Fibroblast of the conjunctiva (primary cell): ENCODE data around the gene EPN2.
"Not testable (repeated sequence)": the region's sequence is repeated elsewhere in the genome, so short reads cannot be mapped to it uniquely, and the experiment has no call there.

Experiments
- DNase-seq: peaks from one replicate; pipeline ENCODE4 v3.0.0-alpha.2; 2010; ENCODE audit warnings: low read depth

The EPN2 gene

DNA sequence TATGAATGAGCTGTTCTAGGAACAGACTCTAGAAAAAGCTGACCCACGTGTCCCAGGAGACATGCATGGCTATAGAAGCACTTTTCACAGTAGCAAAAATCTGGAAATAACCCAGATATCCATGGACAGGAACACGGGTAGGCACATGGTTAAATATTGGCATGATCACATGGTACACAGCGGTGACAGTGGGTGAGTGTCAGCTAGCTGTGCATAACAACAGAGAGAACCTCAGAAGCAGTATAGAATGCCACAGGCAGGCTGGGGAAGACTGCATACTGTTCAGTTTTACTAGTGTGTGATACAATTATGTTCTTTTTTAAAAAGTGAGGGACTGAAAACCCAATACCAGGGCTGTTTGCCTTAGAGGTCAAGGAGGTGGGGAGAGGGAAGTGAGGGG is 31.4 kb downstream of the EPN2 start:
- DNase-seq: no peak

DNA sequence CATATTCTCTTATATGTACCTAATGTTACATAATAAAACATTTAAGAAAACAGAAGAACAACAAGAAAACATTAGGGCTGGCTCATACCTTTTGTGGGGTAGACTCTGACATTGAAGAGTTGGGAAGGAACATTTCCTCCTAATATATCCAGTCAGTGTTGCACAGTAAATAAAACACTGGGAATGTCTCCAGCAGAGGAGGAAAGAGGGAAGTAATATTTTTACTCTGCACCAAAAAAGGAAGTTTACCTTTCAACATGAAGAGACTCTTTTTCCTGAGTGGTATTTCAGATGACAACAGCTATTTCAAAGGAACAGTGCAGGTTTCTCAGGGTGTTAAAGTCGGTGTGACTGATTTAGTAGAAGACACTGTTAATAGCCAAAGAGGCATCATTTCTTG is 31.9 kb downstream of the EPN2 start:
- no peak for DNase-seq

DNA sequence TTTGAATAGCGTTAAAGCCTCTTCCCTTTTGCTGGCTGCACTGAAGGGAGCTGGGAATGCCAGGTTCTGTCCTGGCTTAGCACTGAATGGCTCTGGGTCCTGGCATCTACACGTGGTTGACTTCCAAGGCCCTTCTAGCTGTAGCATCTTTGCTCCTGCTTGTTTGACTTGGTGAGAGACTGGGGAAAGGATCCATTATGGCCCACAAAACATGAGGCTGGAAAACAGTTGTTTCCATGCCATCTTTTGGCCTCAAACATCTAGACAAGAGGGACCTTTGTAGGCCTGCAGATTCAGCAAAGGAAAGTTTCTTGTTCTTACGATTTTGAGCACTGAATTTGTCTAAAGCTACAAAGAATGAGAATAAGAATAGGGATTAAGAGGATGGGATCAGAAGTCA is 32.5 kb downstream of the EPN2 start:
- DNase-seq: no peak

DNA sequence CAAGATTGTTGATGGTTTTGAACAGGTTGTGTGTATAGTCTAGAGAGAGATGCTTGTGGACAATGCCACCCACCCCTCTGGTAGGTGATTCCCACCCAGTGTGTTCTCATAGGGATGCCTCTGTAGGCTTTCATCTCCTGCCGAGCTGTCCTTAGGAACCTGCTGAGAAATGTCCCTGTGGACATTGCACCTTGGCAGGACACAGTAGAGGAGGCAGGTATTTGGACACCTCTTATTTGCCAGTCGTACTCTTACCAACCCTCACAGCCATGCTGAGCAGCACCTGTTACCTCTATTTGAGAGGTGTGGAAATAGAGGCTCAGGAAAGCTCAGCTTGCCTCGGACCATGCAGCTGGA is 33.2 kb downstream of the EPN2 start:
- DNase-seq: no peak

DNA sequence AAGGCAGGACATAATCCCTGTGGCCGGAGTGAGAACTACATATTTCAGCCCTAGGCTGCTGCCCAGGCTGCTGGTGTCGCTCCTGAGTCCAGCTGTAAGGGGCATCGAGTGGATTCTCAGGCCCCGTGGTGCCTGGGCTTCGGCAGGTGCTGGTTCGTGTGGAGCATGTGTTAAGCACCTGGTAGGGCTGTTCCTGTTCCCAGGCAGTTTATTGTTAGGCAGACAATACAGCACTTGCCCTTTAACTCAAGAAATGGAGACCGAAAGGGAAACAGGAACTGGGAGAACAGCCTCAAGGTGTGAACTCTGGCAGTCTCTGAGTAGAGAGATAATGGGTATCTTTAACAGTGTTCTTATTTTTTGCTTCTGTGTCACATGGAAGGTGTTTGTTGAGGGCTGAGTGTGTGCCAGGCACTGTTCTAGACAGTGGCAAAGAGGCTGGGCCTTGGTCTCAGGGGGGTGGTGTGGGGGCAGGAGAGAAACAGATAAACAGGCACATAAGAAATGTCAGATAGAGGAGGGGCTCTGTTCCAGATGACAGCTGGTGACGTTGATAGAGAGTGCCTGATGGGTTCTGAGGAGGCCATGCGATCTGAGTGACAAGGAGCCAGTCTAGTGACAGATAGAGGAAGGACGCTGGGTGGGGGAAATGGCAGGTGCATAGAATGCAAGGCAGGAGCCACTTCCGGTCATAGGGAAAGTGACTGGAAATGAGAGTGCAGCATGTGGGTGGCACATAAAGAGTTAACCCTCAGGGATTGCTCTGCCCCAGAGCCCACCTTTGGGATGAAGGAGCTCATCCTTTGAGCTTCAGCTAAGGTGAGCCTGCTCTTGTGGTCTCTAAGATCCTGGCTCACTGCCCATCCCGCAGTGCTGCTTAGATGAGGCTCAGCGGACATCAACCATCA is 33.8 kb downstream of the EPN2 start:
- DNase-seq: no peak

DNA sequence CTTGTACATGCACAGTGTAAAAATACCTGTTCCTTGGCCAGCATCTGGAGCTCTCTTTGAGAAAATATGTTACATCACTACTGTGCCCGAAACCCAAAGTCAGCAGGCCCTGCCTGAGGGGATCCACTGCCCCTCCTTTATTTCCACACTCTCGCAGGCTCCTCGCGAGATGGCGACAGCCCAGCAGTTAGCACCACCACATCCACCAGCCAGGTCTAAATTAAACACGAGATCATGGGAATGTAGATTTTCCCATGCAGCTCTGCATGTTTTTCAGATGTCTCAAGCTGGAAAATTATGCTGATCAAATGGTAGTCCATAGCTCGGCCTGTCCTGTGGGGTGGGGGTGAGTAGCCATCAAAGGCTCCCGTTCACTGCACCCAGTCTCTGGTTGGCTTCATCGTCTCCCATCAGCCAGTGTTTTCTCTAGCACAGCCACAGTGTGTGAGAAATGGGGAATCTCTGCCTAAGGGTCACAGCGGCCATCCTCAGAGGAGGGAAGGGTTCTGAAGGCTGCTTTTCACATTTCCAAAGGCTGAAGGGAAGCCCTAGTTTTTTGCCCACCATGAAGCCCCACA is 34.7 kb downstream of the EPN2 start:
- DNase-seq: no peak

DNA sequence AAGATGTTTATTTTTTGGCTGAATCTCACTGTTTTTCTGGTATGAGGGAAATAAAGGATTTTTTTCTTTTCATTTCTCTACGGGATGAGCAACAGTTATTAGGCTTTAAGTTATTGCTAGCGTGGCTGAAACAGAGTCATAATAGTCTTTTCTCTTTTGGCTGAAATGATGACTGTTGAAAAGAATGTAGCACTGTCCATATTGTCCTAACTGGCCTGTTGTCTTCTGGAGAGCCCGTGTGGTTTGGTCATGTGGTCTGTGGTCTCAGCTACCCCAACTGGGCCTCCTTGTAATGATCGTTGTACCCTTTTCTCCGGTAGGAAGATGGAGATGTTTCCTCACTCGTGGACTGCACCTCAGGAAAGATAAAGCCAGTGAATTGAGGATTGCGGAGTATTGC is 36.6 kb downstream of the EPN2 start:
- DNase-seq: no peak

DNA sequence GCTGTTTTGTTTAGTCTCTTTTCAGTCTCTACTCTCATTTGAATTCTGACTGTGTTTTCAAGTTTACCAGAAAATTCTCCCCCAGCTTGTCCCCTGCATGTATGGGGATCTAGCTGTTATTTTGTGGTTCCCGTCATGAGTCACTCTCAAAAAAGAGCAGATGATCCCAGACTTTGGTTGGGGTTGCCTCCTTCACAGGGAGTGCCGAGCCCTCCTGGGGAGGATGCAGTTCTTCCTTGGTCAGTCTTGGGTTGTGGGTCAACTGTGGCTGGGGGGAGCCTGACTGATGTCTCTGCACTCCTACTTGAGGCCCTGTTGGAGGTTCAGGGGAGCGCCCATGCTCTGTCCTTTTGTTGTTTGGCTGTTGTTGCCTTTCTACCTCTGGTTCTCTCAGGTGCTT is 37.7 kb downstream of the EPN2 start:
- DNase-seq: no peak

DNA sequence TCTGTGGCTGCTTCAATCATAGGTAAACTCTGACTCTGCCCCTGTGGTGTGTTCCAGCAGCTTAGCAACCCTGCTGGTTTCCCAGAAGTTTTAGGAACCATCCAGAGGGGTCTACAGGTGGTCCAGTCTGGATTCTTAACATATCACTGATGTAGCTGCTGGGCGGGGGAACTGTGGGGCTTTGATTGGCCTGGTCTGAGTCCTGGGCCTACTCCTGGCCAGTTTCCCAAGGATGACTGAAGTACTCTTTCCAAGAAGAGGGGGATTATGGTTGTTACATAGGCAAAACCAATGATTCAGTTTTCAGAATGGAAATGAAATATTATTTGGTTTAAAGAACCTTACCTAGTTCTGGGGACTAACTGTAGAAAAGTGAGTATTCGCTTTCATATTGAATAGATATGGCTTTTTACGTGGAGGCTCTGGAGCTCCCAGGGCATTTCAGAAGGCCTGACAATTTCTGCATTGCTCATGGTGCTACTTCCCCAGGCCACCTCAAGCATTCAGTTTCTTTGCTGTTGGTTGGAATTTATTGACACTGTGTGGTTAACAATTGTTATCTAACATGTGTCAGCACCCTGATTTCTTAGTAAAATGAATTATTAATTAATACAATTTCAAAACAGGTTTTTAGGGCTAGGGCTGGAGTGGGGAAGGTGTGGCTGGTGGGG is 38.4 kb downstream of the EPN2 start:
- DNase-seq: no peak

DNA sequence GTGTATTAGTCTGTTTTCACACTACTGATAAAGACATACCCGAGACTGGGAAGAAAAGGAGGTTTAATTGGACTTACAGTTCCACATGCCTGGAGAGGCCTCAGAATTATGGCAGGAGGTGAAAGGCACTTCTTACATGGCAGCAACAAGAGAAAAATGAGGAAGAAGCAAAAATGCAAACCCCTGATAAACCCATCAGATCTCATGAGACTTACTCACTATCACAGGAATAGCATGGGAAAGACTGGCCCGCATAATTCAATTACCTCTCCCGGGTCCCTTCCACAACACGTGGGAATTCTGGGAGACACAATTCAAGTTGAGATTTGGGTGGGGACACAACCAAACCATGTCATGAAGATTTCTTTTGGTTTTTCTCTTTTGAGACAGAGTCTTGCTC is 41.1 kb downstream of the EPN2 start:
- not testable (repeated sequence) for DNase-seq

DNA sequence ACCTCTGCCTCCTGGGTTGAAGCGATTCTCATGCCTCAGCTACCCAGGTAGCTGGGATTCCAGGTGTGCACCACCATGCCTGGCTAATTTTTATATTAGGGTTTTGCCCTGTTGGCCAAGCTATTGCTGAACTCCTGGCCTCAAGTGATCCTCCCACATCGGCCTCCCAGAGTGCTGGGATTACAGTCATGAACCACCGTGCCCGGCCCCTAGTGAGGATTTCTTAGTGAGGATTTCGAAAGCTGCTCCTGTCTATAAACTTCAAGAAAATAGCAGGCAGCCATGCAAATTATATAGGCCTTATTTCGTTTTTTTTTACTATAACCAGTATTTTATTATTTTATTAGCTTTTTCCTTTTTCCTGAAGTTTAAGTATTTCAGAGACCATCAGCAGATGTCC is 41.6 kb downstream of the EPN2 start:
- no peak for DNase-seq

DNA sequence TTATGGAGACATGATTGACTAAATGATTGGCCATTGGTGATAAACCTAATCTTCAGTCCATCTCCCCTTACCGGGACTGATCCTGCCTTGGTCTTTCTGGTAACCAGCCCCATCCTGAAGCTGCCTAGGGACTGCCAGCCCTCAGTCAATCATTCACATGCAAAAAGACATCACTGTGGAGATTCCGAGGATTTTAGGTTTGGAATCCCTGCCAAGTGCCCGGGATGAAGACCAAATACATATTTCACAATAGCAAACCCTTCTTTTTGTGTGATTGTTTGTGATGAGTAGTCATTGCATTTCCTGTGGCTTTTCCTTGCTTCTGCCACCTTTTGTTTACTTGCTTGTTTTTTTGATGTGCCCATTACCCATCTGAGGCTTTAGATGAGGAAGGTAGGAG is 44.0 kb downstream of the EPN2 start:
- no peak for DNase-seq

DNA sequence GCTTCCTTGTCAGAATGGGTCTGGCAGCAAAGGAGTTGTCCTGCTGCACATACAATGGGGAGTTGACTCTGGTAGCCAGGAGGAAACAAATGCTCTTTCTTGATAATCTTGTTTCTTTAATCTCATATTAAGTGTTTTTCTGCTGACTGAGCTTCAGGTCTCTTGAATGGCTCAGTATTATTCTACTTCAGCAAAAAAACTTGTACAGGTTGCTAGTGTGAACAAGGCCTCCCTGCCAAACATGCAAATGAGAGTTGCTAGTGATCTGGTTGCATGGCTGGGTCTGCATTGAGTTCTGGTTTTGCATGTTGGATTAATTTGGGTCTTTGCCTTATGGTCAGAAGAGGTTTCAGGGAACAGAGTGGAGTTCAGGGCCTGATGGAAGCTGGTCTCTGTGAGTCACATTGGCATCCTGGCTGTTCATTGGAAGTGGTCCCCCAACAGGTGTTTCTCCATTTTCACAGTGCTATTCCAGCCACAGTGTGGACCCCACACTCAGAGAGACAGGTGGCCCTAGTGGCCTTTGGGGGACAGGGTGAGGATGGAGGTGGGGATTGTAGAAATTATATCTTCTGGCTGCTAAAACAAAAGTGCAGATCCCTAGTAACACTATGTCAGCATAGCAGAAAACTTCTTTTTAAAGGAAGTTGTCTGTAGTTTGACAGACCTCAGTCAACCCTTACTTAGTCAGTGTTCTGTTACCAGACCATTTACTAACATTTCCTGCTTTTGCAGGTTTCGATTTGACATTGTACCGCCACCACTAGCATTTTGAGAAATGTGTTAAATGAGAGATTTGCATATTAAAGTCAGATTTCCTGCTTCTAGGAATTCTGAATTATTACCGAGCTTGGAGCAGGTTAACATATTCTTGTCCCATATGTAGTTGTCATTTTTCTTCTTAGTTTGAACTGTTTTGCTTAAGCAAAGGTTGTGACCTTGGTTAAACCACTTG is 47.1 kb downstream of the EPN2 start:
- no peak for DNase-seq

DNA sequence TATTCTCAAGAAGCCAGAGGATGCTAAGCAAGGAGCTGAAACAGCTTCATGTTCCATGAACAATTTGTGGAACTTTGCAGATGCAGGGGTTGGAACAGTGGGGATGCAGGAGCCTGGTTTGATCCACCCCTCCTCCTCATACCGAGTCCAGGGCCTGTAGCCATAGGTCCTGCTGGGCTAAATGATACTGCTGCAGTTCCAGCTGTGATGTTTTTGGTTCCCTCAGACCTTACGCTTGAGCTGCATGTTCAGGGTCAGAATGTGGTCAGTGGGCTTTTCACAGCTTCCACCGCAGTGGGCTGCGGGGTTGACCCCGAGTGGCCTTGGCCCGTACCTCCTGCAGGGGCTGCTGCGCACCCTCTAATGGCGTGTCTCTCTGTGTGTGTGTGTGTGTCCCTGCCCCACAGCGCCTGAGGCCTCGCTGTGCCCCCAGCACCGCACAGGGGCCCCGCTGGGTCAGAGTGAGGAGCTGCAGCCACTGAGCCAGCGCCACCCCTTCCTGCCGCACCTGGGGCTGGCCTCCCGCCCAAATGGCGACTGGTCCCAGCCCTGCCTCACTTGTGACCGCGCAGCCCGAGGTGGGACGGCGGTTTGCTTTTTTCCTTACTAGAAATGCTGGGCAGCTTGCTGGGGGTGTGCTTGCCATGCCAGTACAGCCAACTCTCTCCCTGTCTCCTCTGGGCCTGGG is 48.2 kb downstream of the EPN2 start:
- no peak for DNase-seq

DNA sequence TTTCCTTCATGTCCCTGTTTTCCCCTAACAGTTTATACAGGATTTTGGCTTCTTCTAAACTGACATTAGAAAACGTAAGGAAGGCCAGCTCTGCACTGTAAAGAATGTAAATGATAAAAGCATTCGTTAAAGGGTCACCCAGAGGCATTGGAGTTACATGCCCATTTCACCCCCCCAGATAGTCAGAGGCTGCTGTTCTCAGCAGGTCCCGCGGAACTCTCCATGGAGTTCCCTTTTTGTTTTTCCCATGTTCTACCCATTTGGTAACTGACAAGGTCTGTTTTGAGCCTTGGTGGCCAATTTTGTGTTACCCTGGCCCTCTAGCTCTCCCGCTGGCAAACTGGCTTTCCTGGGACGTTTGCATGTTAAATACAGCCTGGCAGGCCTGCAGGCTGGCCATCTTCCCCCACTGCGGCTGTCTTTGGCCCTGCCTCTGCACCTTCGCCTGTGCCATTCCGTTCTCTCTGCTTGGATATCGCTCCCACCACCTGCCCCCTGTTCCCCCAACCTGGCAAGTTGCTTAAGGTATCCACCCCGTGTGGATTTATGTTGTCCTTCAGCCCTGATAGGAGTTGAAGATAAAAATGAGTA is 49.7 kb downstream of the EPN2 start:
- DNase-seq: no peak

DNA sequence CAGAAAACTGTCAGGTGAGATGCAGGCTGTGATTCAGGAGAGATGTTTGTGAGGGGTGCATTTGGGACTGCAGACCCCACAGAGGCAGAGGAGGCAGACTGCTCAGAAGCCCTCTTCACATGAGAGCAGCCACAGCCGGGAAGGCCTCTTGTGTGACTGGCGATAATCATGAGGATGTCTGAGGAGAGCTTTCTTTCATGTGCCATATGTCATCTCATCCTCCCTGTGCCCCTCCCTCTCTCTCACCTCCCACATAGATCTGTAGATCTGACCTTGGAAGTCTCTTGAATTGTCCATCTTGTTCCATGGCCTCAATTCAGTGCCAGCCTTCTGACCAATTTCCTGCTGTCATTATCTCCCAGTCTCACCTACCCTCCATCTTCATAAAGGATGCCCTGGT is 50.5 kb downstream of the EPN2 start:
- DNase-seq: no peak

DNA sequence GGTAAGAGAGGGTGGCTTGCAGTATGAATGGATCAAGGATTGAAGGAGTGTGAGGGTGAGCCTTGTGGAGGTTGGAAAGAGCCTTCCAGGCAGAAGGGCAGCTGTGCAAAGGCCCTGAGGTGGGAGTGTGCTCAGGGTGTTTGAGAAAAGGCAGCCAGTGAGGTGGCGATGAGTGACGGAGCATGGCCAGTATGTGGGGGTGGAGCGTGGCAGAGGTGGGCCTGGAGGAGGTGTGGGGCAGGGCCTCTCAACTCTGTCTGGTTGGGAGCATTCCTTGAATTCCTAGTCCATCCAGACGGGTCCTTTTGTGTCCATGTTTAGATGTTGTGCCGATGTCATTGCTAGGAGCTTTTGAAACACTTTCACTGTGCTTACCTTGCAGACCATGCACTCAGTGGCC is 51.3 kb downstream of the EPN2 start:
- DNase-seq: no peak

DNA sequence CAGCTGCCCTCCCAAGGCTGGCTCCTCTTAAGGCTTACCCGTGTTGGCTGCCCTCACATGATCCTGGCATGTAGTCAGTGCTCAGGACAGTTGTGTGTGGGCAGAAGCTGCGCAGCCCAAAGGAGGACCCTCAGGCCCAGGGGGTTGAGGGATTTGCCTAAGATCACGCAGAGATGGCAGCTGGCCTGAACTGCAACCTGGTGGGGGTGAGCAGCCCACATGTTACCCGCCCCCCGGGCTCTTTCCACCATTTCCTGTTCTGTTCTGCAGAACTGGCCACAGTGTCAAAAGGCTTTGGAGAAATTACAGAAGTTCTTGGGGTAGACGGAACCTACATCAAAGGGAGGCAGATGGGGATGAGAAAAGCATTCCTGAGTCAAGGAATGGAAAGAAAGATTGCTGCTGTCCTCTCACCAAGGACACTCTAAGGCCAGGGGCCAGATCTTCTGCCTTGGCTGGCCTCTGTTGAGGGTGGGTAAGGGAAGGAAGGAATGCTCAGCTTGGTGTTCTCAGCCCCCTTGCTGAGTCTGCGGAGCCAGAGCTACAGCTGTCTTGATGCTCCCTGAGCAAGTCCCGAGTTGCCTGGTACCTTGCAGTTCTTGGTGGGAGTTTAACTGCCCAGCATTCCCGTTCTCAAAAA is 53.0 kb downstream of the EPN2 start:
- DNase-seq: no peak

DNA sequence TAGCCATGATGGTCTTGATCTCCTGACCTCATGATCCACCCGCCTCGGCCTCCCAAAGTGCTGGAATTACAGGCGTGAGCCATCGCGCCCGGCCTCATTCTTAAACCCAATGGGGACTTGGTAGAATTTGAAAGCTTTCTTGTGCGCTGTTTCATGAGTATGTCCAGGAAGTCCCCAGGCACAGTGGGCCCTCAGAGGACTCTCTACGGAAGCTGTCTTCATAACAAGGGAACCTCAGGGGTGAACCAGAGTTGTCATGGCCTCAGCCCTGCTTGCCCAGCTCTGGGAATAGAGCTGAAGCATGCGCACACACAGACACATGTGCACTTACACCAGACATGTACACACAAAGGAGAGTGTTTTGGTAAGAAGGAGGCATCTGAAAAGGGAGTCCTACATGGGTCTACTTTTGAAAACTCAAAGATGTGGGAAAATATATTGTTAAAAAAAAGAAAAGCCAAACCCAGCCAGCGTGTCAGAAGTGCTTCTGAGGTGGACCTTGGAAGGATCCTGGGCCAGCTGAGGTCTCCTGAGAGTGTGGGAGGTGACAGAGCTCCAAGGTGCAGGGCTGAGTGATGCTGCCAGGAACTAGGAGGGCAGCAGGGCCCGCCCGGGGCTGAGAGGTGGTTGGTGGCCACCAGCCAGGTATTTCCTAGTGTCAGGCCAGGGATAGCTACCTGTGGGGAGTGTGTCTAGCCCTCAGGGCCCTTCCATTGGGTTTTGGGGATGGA is 54.6 kb downstream of the EPN2 start:
- DNase-seq: no peak

DNA sequence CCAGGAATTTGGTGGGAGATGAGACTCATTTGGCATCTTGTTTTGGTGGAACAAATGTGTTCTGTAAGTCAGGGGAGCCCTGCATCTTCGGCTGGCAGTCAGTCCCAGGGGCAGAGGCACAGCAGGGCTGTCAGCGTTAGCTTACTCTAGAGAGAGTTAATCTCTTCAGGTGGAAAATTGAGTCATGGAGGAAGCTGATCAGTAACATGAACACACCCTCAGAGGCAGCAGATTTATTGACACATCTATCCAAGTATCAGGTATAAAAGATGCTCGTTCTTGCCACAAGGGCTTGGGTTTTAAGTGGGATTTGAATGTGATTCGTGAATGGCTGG is 55.2 kb downstream of the EPN2 start:
- DNase-seq: no peak
